Neural progenitor cell (in vitro differentiated cells): ENCODE measurements around the gene CRTC2. TPM values are rescaled to one million over a fixed set of nuclear protein-coding genes. Genes with fewer than 3 reads are reported as not detected.
A peak's percentile ranks its signal among the peaks of the same experiment; 100 is the strongest.
"Not testable (repeated sequence)": the region's sequence is repeated elsewhere in the genome, so short reads cannot be mapped to it uniquely, and the experiment has no call there.

ENCODE experiments used
- DNase-seq: peaks from one replicate; pipeline ENCODE4 v3.0.0-alpha.2; 2016; ENCODE audit warnings: low spot score
- H2AFZ ChIP-seq: fragments of 200-600 bp; sonication (generic); replicated peaks from 2 replicates; pipeline ENCODE4 v1.6.1; 2016; ENCODE audit warnings: antibody characterized with exemption
- H3F3A ChIP-seq: fragments of 200-600 bp; sonication (generic); 2 replicates; pipeline ENCODE4 v1.6.1; 2016; ENCODE audit warnings: antibody characterized with exemption, low read depth
- H3K27ac ChIP-seq: fragments of 200-600 bp; sonication (generic); 2 replicates; pipeline ENCODE4 v1.5.1; 2016; ENCODE audit warnings: mild to moderate bottlenecking
- H3K27me3 ChIP-seq: fragments of 200-600 bp; sonication (generic); 2 replicates; pipeline ENCODE4 v1.6.1; 2016; ENCODE audit warnings: mild to moderate bottlenecking, moderate library complexity
- H3K36me3 ChIP-seq: fragments of 200-600 bp; sonication (generic); 2 replicates; pipeline ENCODE4 v1.5.1; 2016
- H3K4me1 ChIP-seq: fragments of 200-600 bp; sonication (generic); 2 replicates; pipeline ENCODE4 v1.6.1; 2016; ENCODE audit warnings: mixed run types
- H3K4me2 ChIP-seq: fragments of 200-600 bp; sonication (generic); 2 replicates; pipeline ENCODE4 v1.6.1; 2016
- H3K4me3 ChIP-seq: fragments of 200-600 bp; sonication (generic); 2 replicates; pipeline ENCODE4 v1.5.1; 2016
- H3K79me2 ChIP-seq: fragments of 200-600 bp; sonication (generic); 2 replicates; pipeline ENCODE4 v1.6.1; 2016; ENCODE audit warnings: low read depth
- H3K9ac ChIP-seq: fragments of 200-600 bp; sonication (generic); 2 replicates; pipeline ENCODE4 v1.6.1; 2016
- H3K9me3 ChIP-seq: fragments of 200-600 bp; sonication (generic); 2 replicates; pipeline ENCODE4 v1.5.1; 2016; ENCODE audit warnings: low read depth
- H4K20me1 ChIP-seq: fragments of 200-600 bp; sonication (generic); 2 replicates; pipeline ENCODE4 v1.6.1; 2016; ENCODE audit warnings: low read depth
- H3K27ac Mint-ChIP-seq: 3 replicates; pipeline ENCODE4 v1.8.0; 2021; ENCODE audit warnings: mixed read lengths
- H3K27me3 Mint-ChIP-seq: 2 replicates; pipeline ENCODE4 v1.8.0; 2022; ENCODE audit warnings: low read depth, mild to moderate bottlenecking, inconsistent platforms, moderate library complexity, mixed read lengths; ENCODE audit not compliant: insufficient read depth
- H3K36me3 Mint-ChIP-seq: 3 replicates; pipeline ENCODE4 v1.8.0; 2021; ENCODE audit warnings: mixed read lengths
- H3K4me1 Mint-ChIP-seq: 3 replicates; pipeline ENCODE4 v1.8.0; 2021; ENCODE audit warnings: mixed read lengths
- H3K4me3 Mint-ChIP-seq: 3 replicates; pipeline ENCODE4 v1.8.0; 2021; ENCODE audit warnings: mild to moderate bottlenecking, moderate library complexity, mixed read lengths
- H3K9me3 Mint-ChIP-seq: 3 replicates; pipeline ENCODE4 v1.8.0; 2020; ENCODE audit warnings: mixed read lengths
- CTCF ChIP-seq: fragments of 200-600 bp; sonication (generic); IDR thresholded peaks from 2 replicates; pipeline ENCODE4 v1.5.1; 2017; ENCODE audit warnings: antibody characterized with exemption, mild to moderate bottlenecking
- EZH2 ChIP-seq: fragments of 200-600 bp; sonication (generic); IDR thresholded peaks from 2 replicates; pipeline ENCODE4 v1.6.1; 2017; ENCODE audit warnings: antibody characterized with exemption, mild to moderate bottlenecking, moderate library complexity
- EZH2phosphoT487 ChIP-seq: fragments of 200-600 bp; sonication (generic); IDR thresholded peaks from 2 replicates; pipeline ENCODE4 v1.6.1; 2017; ENCODE audit warnings: antibody characterized with exemption
- total RNA-seq: library from RNA; depleted of rRNA; stranded (reverse); fragments of >200 nt; gene quantifications from 2 replicates; pipeline ENCODE4 v1.2.3, GENCODE V29; 2015; ENCODE audit warnings: low replicate concordance

The CRTC2 gene
- total RNA-seq = 6.7 and 14.2 TPM in 2 replicates

GRCh38 chr1:153958111-153958960 lies at the start of gene CRTC2:
Gene CRTC2, minus strand, starts transcription at chr1:153958612. Its CDS starts 115 bp downstream, at chr1:153958497.
- peaks cover 49% of the 10 kb centered on the region for H4K20me1 ChIP-seq
- peak within 1 kb of the TSS; percentile 100 for H3K4me3 Mint-ChIP-seq

GRCh38 chr1:154006136-154006535 lies 47.7 kb upstream of the CRTC2 start:
- H3K27me3 ChIP-seq = no peaks in the 10 kb centered on the region

More at GRCh38 chr1:153958111-153958960, at the start of gene CRTC2:
- no peaks in the 10 kb centered on the region for H3K9me3 ChIP-seq
- peaks cover 29% of the 10 kb centered on the region for H3K4me1 ChIP-seq
- H3K79me2 ChIP-seq = peaks cover 80% of the 10 kb centered on the region
- DNase-seq = peak; percentile 99
- H2AFZ ChIP-seq = peak within 1 kb of the TSS; percentile 38
- Mint-ChIP-seq H3K36me3 (peaks cover 15% of the 10 kb centered on the region), H3K27me3 (peaks cover 11% of the 10 kb centered on the region), H3K4me1 (peaks cover 45% of the 10 kb centered on the region), H3K27ac (peak within 1 kb of the TSS; percentile 97), H3K9me3 (no peaks in the 10 kb centered on the region)
- H3F3A ChIP-seq = peaks cover 23% of the 10 kb centered on the region
- peak within 1 kb of the TSS; percentile 92 for H3K4me3 ChIP-seq
- H3K4me2 ChIP-seq = peak within 1 kb of the TSS; percentile 92
- peak within 1 kb of the TSS; percentile 94 for H3K9ac ChIP-seq
- H3K27me3 ChIP-seq = no peaks in the 10 kb centered on the region
- peak within 1 kb of the TSS; percentile 81 for H3K27ac ChIP-seq
- no peaks in the 10 kb centered on the region for H3K36me3 ChIP-seq
- TF ChIP-seq EZH2phosphoT487 (no peak), CTCF (no peak), EZH2 (no peak)

GRCh38 chr1:154000420-154000819 lies 42.0 kb upstream of the CRTC2 start:
- Histone ChIP-seq H3K79me2 (no peaks in the 10 kb centered on the region), H2AFZ (no peak overlapping the region), H4K20me1 (no peaks in the 10 kb centered on the region), H3F3A (peaks cover 17% of the 10 kb centered on the region), H3K4me3 (no peak overlapping the region), H3K36me3 (no peaks in the 10 kb centered on the region), H3K27me3 (no peaks in the 10 kb centered on the region), H3K9ac (no peak overlapping the region), H3K4me1 (no peaks in the 10 kb centered on the region), H3K9me3 (no peaks in the 10 kb centered on the region), H3K4me2 (no peak overlapping the region), H3K27ac (no peak overlapping the region)
- no peak overlapping the region for H3K4me3 Mint-ChIP-seq
- peaks cover 4% of the 10 kb centered on the region for H3K36me3 Mint-ChIP-seq
- peaks cover 6% of the 10 kb centered on the region for H3K27me3 Mint-ChIP-seq
- no peak overlapping the region for H3K27ac Mint-ChIP-seq
- no peak for TF ChIP-seq EZH2phosphoT487
- TF ChIP-seq CTCF = no peak
- TF ChIP-seq EZH2 = no peak
- H3K9me3 Mint-ChIP-seq = no peaks in the 10 kb centered on the region
- no peak for DNase-seq
- H3K4me1 Mint-ChIP-seq = no peaks in the 10 kb centered on the region

More at GRCh38 chr1:154006136-154006535, 47.7 kb upstream of the CRTC2 start:
- no peak overlapping the region for H3K9ac ChIP-seq
- H3K27me3 Mint-ChIP-seq = peaks cover 3% of the 10 kb centered on the region
- no peaks in the 10 kb centered on the region for H3K36me3 Mint-ChIP-seq
- TF ChIP-seq CTCF (no peak), EZH2 (no peak), EZH2phosphoT487 (no peak)
- no peaks in the 10 kb centered on the region for H3K4me1 Mint-ChIP-seq
- H3K9me3 ChIP-seq = no peaks in the 10 kb centered on the region
- H3K36me3 ChIP-seq = no peaks in the 10 kb centered on the region
- DNase-seq = no peak
- H3K79me2 ChIP-seq = no peaks in the 10 kb centered on the region
- no peaks in the 10 kb centered on the region for H3K4me1 ChIP-seq
- H3K4me2 ChIP-seq = no peak overlapping the region
- H2AFZ ChIP-seq = no peak overlapping the region
- no peak overlapping the region for H3K27ac Mint-ChIP-seq
- no peaks in the 10 kb centered on the region for H4K20me1 ChIP-seq
- H3F3A ChIP-seq = no peaks in the 10 kb centered on the region
- H3K9me3 Mint-ChIP-seq = no peaks in the 10 kb centered on the region
- no peak overlapping the region for H3K27ac ChIP-seq
- no peak overlapping the region for H3K4me3 Mint-ChIP-seq
- H3K4me3 ChIP-seq = no peak overlapping the region

DNA sequence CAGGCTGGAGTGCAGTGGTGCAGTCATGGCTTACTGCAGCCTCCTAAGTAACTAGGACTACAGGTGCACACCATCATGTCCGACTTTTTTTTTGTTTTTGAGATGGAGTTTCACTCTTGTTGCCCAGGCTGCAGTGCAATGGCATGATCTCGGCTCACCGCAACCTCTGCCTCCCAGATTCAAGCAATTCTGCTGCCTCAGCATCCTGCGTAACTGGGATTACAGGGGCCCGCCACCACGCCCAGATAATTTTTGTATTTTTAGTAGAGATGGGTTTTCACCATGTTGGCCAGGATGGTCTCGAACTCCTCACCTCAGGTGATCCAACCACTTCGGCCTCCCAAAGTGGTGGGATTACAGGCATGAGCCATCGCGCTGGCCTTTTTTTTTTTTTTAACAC lies 38.5 kb upstream of the CRTC2 start:
- H3K4me1 ChIP-seq, H3K4me1 Mint-ChIP-seq, H4K20me1 ChIP-seq, H3K27me3 ChIP-seq, DNase-seq, H3K27me3 Mint-ChIP-seq, H3K9me3 ChIP-seq, H3K9me3 Mint-ChIP-seq, H3K4me3 ChIP-seq, H3K9ac ChIP-seq, H3K4me2 ChIP-seq, H3K4me3 Mint-ChIP-seq, H2AFZ ChIP-seq, H3K27ac Mint-ChIP-seq, H3K27ac ChIP-seq: not testable (repeated sequence)
- H3K36me3 Mint-ChIP-seq = peaks cover 18% of the 10 kb centered on the region
- H3K79me2 ChIP-seq = peaks cover 16% of the 10 kb centered on the region
- H3K36me3 ChIP-seq = peaks cover 11% of the 10 kb centered on the region
- peaks cover 52% of the 10 kb centered on the region for H3F3A ChIP-seq
